Measurements from ENCODE around the gene CELSR1. TPM values are rescaled to one million over a fixed set of nuclear protein-coding genes. Genes with fewer than 3 reads are reported as not detected.
A peak's percentile ranks its signal among the peaks of the same experiment; 100 is the strongest.

The CELSR1 gene
- total and polyA plus RNA-seq, 9 donors: 1.8 to 6.9 (median 3.4) TPM

GRCh38 chr22:46500201-46500600 lies 37.2 kb downstream of the CELSR1 start:
- no peak for DNase-seq
- no peaks in the 10 kb centered on the region for H3K9me3 ChIP-seq (replicated peaks; ENCODE audit: control insufficient read depth, low read depth, low read length)
- no peaks in the 10 kb centered on the region for H3K36me3 ChIP-seq (ENCODE audit: control insufficient read depth, insufficient read depth, low read length)
- H3K4me3 ChIP-seq (ENCODE audit: low read length): no peak overlapping the region
- no peak overlapping the region for H3K27ac ChIP-seq (ENCODE audit: low read length)
- WGBS (ENCODE audit: insufficient coverage): 12% methylated on average over 10 of the region's 15 CpGs
- peaks cover 21% of the 10 kb centered on the region for H3K27me3 ChIP-seq (ENCODE audit: control insufficient read depth, insufficient read depth, low read length)
- peaks cover 3% of the 10 kb centered on the region for H3K4me1 ChIP-seq (ENCODE audit: control insufficient read depth, insufficient read depth, low read length)

- no peaks in the 10 kb centered on the region for H3K36me3 ChIP-seq (ENCODE audit: control insufficient read depth, insufficient read depth, low read length)
- WGBS (ENCODE audit: insufficient coverage): 26% methylated on average over 12 of the region's 12 CpGs
- DNase-seq: no peak
- H3K27ac ChIP-seq (ENCODE audit: low read length): no peak overlapping the region
- H3K4me3 ChIP-seq (ENCODE audit: low read length): no peak overlapping the region
- peaks cover 21% of the 10 kb centered on the region for H3K27me3 ChIP-seq (ENCODE audit: control insufficient read depth, insufficient read depth, low read length)
- peaks cover 3% of the 10 kb centered on the region for H3K4me1 ChIP-seq (ENCODE audit: control insufficient read depth, insufficient read depth, low read length)
- no peaks in the 10 kb centered on the region for H3K9me3 ChIP-seq (replicated peaks; ENCODE audit: control insufficient read depth, low read depth, low read length)
Measured at GRCh38 chr22:46499805-46500189, 37.6 kb downstream of the CELSR1 start.

GRCh38 chr22:46491946-46492345 lies 45.5 kb downstream of the CELSR1 start:
- Histone ChIP-seq H3K27ac (ENCODE audit: low read length) (no peak overlapping the region), H3K36me3 (ENCODE audit: control insufficient read depth, insufficient read depth, low read length) (no peaks in the 10 kb centered on the region), H3K4me1 (ENCODE audit: control insufficient read depth, insufficient read depth, low read length) (peaks cover 7% of the 10 kb centered on the region), H3K27me3 (ENCODE audit: control insufficient read depth, insufficient read depth, low read length) (no peaks in the 10 kb centered on the region), H3K9me3 (replicated peaks; ENCODE audit: control insufficient read depth, low read depth, low read length) (no peaks in the 10 kb centered on the region), H3K4me3 (ENCODE audit: low read length) (no peak overlapping the region)
- no peak for DNase-seq
- WGBS (ENCODE audit: insufficient coverage): 46% methylated on average over 11 of the region's 11 CpGs

GRCh38 chr22:46490538-46490937 lies 46.9 kb downstream of the CELSR1 start:
- Histone ChIP-seq H3K27me3 (ENCODE audit: control insufficient read depth, insufficient read depth, low read length) (no peaks in the 10 kb centered on the region), H3K9me3 (replicated peaks; ENCODE audit: control insufficient read depth, low read depth, low read length) (no peaks in the 10 kb centered on the region), H3K27ac (ENCODE audit: low read length) (no peak overlapping the region), H3K4me1 (ENCODE audit: control insufficient read depth, insufficient read depth, low read length) (peaks cover 8% of the 10 kb centered on the region), H3K4me3 (ENCODE audit: low read length) (no peak overlapping the region), H3K36me3 (ENCODE audit: control insufficient read depth, insufficient read depth, low read length) (no peaks in the 10 kb centered on the region)
- DNase-seq: no peak
- 72% methylated on average over 5 of the region's 11 CpGs for WGBS (ENCODE audit: insufficient coverage)

- Histone ChIP-seq H3K27ac (ENCODE audit: low read length) (no peak overlapping the region), H3K27me3 (ENCODE audit: control insufficient read depth, insufficient read depth, low read length) (no peaks in the 10 kb centered on the region), H3K9me3 (replicated peaks; ENCODE audit: control insufficient read depth, low read depth, low read length) (peaks cover 4% of the 10 kb centered on the region), H3K4me3 (ENCODE audit: low read length) (no peak overlapping the region), H3K4me1 (ENCODE audit: control insufficient read depth, insufficient read depth, low read length) (peaks cover 28% of the 10 kb centered on the region), H3K36me3 (ENCODE audit: control insufficient read depth, insufficient read depth, low read length) (no peaks in the 10 kb centered on the region)
- WGBS (ENCODE audit: insufficient coverage): 91% methylated on average over 1 of the region's 12 CpGs
- no peak for DNase-seq
Measured at GRCh38 chr22:46486996-46487717, 50.3 kb downstream of the CELSR1 start.

- Histone ChIP-seq H3K27ac (ENCODE audit: low read length) (peak overlapping the region; percentile 25), H3K36me3 (ENCODE audit: control insufficient read depth, insufficient read depth, low read length) (no peaks in the 10 kb centered on the region), H3K4me1 (ENCODE audit: control insufficient read depth, insufficient read depth, low read length) (peaks cover 28% of the 10 kb centered on the region), H3K9me3 (replicated peaks; ENCODE audit: control insufficient read depth, low read depth, low read length) (peaks cover 4% of the 10 kb centered on the region), H3K27me3 (ENCODE audit: control insufficient read depth, insufficient read depth, low read length) (no peaks in the 10 kb centered on the region), H3K4me3 (ENCODE audit: low read length) (no peak overlapping the region)
- DNase-seq: peak; percentile 22
- WGBS (ENCODE audit: insufficient coverage): 26% methylated on average over 7 of the region's 15 CpGs
Measured at GRCh38 chr22:46484861-46485595, 52.4 kb downstream of the CELSR1 start.

GRCh38 chr22:46484156-46484860 lies 53.1 kb downstream of the CELSR1 start:
- DNase-seq: peak; percentile 55
- peaks cover 28% of the 10 kb centered on the region for H3K4me1 ChIP-seq (ENCODE audit: control insufficient read depth, insufficient read depth, low read length)
- H3K4me3 ChIP-seq (ENCODE audit: low read length): peak overlapping the region; percentile 10
- peaks cover 4% of the 10 kb centered on the region for H3K9me3 ChIP-seq (replicated peaks; ENCODE audit: control insufficient read depth, low read depth, low read length)
- H3K27ac ChIP-seq (ENCODE audit: low read length): peak overlapping the region; percentile 69
- WGBS (ENCODE audit: insufficient coverage): 70% methylated on average over 9 of the region's 16 CpGs
- no peaks in the 10 kb centered on the region for H3K36me3 ChIP-seq (ENCODE audit: control insufficient read depth, insufficient read depth, low read length)
- no peaks in the 10 kb centered on the region for H3K27me3 ChIP-seq (ENCODE audit: control insufficient read depth, insufficient read depth, low read length)

- Histone ChIP-seq H3K4me3 (ENCODE audit: low read length) (no peak overlapping the region), H3K36me3 (ENCODE audit: control insufficient read depth, insufficient read depth, low read length) (no peaks in the 10 kb centered on the region), H3K27ac (ENCODE audit: low read length) (no peak overlapping the region), H3K27me3 (ENCODE audit: control insufficient read depth, insufficient read depth, low read length) (no peaks in the 10 kb centered on the region), H3K4me1 (ENCODE audit: control insufficient read depth, insufficient read depth, low read length) (peaks cover 28% of the 10 kb centered on the region), H3K9me3 (replicated peaks; ENCODE audit: control insufficient read depth, low read depth, low read length) (peaks cover 4% of the 10 kb centered on the region)
- 92% methylated on average over 2 of the region's 4 CpGs for WGBS (ENCODE audit: insufficient coverage)
- DNase-seq: no peak
Measured at GRCh38 chr22:46483353-46483752, 54.1 kb downstream of the CELSR1 start.

- Histone ChIP-seq H3K4me3 (ENCODE audit: low read length) (no peak overlapping the region), H3K27ac (ENCODE audit: low read length) (no peak overlapping the region), H3K9me3 (replicated peaks; ENCODE audit: control insufficient read depth, low read depth, low read length) (peaks cover 4% of the 10 kb centered on the region), H3K36me3 (ENCODE audit: control insufficient read depth, insufficient read depth, low read length) (no peaks in the 10 kb centered on the region), H3K27me3 (ENCODE audit: control insufficient read depth, insufficient read depth, low read length) (no peaks in the 10 kb centered on the region), H3K4me1 (ENCODE audit: control insufficient read depth, insufficient read depth, low read length) (peaks cover 26% of the 10 kb centered on the region)
- WGBS (ENCODE audit: insufficient coverage): 98% methylated on average over 6 of the region's 7 CpGs
- DNase-seq: no peak
Measured at GRCh38 chr22:46482056-46482675, 55.3 kb downstream of the CELSR1 start.

GRCh38 chr22:46481386-46481785 lies 56.0 kb downstream of the CELSR1 start:
- Histone ChIP-seq H3K27ac (ENCODE audit: low read length) (no peak overlapping the region), H3K4me3 (ENCODE audit: low read length) (no peak overlapping the region), H3K27me3 (ENCODE audit: control insufficient read depth, insufficient read depth, low read length) (no peaks in the 10 kb centered on the region), H3K9me3 (replicated peaks; ENCODE audit: control insufficient read depth, low read depth, low read length) (peaks cover 4% of the 10 kb centered on the region), H3K4me1 (ENCODE audit: control insufficient read depth, insufficient read depth, low read length) (peaks cover 26% of the 10 kb centered on the region), H3K36me3 (ENCODE audit: control insufficient read depth, insufficient read depth, low read length) (no peaks in the 10 kb centered on the region)
- 57% methylated on average over 5 of the region's 6 CpGs for WGBS (ENCODE audit: insufficient coverage)
- DNase-seq: no peak

All from muscle of leg (tissue), 11 donors.